MCF 10A (cell line): ENCODE results near the gene ZNF14. TPM values are rescaled to one million over a fixed set of nuclear protein-coding genes. Genes with fewer than 3 reads are reported as not detected.

ENCODE experiments used
- BruUV-seq: library from RNA; stranded (reverse); fragments of 400-500 nt; replicated peaks from 2 replicates; lab custom pipeline; 2021; lab: Mats Ljungman, UMichigan
- CTCF ChIA-PET: fragments of 300-600 bp; sonication (Branson Sonifier 250); formaldehyde crosslinking; extraction: SDS; loops from one replicate; lab custom pipeline; 2021; ENCODE audit warnings: antibody characterized with exemption, inconsistent platforms; lab: Yijun Ruan, JAX
- POLR2A ChIA-PET: fragments of 300-600, 350-650 bp; sonication (Branson Sonifier 250); formaldehyde crosslinking; extraction: SDS; loops from one replicate; lab custom pipeline; 2020; ENCODE audit warnings: antibody characterized with exemption, inconsistent platforms; lab: Yijun Ruan, JAX
- DNase-seq: peaks from one replicate; pipeline ENCODE4 v3.0.0-alpha.2; 2018; ENCODE audit not compliant: unreplicated experiment
- H3K27ac Mint-ChIP-seq: one replicate; pipeline ENCODE4 v1.8.0; 2022; ENCODE audit warnings: mild to moderate bottlenecking, low read depth, mixed read lengths; ENCODE audit not compliant: unreplicated experiment
- H3K27me3 Mint-ChIP-seq: one replicate; pipeline ENCODE4 v1.8.0; 2022; ENCODE audit warnings: mixed read lengths; ENCODE audit not compliant: insufficient read depth, unreplicated experiment
- H3K36me3 Mint-ChIP-seq: one replicate; pipeline ENCODE4 v1.8.0; 2022; ENCODE audit warnings: mild to moderate bottlenecking, moderate library complexity, mixed read lengths; ENCODE audit not compliant: insufficient read depth, unreplicated experiment
- H3K4me1 Mint-ChIP-seq: one replicate; pipeline ENCODE4 v1.8.0; 2022; ENCODE audit warnings: mixed read lengths; ENCODE audit not compliant: insufficient read depth, unreplicated experiment
- H3K4me3 Mint-ChIP-seq: one replicate; pipeline ENCODE4 v1.8.0; 2022; ENCODE audit warnings: mild to moderate bottlenecking, moderate library complexity, mixed read lengths; ENCODE audit not compliant: unreplicated experiment
- H3K9me3 Mint-ChIP-seq: one replicate; pipeline ENCODE4 v1.8.0; 2022; ENCODE audit warnings: mixed read lengths; ENCODE audit not compliant: unreplicated experiment
- intact Hi-C: fragments of 100-400 bp; cut with micrococcal nuclease; formaldehyde crosslinking; loops from 2 replicates; pipeline ENCODE4 v1.14.1; 2022
- total RNA-seq: library from RNA; stranded (reverse); gene quantifications from 2 replicates; pipeline ENCODE4 v1.2.3, GENCODE V29; 2022
- TF ChIP-seq, protein P1 (sequence below): fragments of 200-600 bp; IDR thresholded peaks from one replicate; pipeline ENCODE4 v1.8.0; 2022; ENCODE audit warnings: antibody characterized with exemption, mild to moderate bottlenecking; ENCODE audit not compliant: unreplicated experiment

ZNF14 gene
- total RNA-seq, 1 experiment from 2014 or later: 3.5 TPM

- peak; percentile 25 for DNase-seq
- ChIA-PET POLR2A (interaction anchor here (0.7 to 2.8 kb wide), 7 partner anchors 9 to 1479 kb away, joined by 3 to 17 read pairs (median 5); partner anchors contain the start of genes GMIP, LPAR2, ZNF14 and ZNF431), CTCF (interaction anchor here (0.6 to 2.0 kb wide), 10 partner anchors 12 to 548 kb away, joined by 3 to 19 read pairs (median 3); partner anchors contain the start of gene GMIP)
- H3K4me3 Mint-ChIP-seq: peak overlapping the region; percentile 79
- H3K9me3 Mint-ChIP-seq: no peaks in the 10 kb centered on the region
- no TSS peak for BruUV-seq
- intact Hi-C loops: loop anchor here (1.0 to 10.0 kb wide), 2 partner anchors 113 to 202 kb away; partner anchors contain the start of gene ZNF253
- H3K4me1 Mint-ChIP-seq: peaks cover 16% of the 10 kb centered on the region
- H3K27me3 Mint-ChIP-seq: no peaks in the 10 kb centered on the region
- H3K27ac Mint-ChIP-seq: peak overlapping the region; percentile 96
- peaks cover 46% of the 10 kb centered on the region for H3K36me3 Mint-ChIP-seq
- TF ChIP-seq, protein P1, sequence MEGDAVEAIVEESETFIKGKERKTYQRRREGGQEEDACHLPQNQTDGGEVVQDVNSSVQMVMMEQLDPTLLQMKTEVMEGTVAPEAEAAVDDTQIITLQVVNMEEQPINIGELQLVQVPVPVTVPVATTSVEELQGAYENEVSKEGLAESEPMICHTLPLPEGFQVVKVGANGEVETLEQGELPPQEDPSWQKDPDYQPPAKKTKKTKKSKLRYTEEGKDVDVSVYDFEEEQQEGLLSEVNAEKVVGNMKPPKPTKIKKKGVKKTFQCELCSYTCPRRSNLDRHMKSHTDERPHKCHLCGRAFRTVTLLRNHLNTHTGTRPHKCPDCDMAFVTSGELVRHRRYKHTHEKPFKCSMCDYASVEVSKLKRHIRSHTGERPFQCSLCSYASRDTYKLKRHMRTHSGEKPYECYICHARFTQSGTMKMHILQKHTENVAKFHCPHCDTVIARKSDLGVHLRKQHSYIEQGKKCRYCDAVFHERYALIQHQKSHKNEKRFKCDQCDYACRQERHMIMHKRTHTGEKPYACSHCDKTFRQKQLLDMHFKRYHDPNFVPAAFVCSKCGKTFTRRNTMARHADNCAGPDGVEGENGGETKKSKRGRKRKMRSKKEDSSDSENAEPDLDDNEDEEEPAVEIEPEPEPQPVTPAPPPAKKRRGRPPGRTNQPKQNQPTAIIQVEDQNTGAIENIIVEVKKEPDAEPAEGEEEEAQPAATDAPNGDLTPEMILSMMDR: no peak
Measured at GRCh38 chr19:19662871-19663255, 70.0 kb downstream of the ZNF14 start.

- H3K36me3 Mint-ChIP-seq: peaks cover 51% of the 10 kb centered on the region
- intact Hi-C loops: loop anchor here (10.0 kb wide), 1 partner anchor 202 kb away; the partner anchor contains the start of gene ZNF253
- no peak for DNase-seq
- BruUV-seq: TSS peak; percentile 62
- ChIA-PET CTCF (interaction anchor here (0.6 to 2.0 kb wide), 9 partner anchors 12 to 197 kb away, joined by 3 to 19 read pairs (median 3); partner anchors contain the start of genes GMIP and ZNF506), POLR2A (interaction anchor here (0.8 to 2.8 kb wide), 5 partner anchors 8 to 114 kb away, joined by 4 to 17 read pairs (median 5); partner anchors contain the start of genes GMIP, LPAR2 and ZNF14)
- H3K27ac Mint-ChIP-seq: peak overlapping the region; percentile 96
- peak overlapping the region; percentile 79 for H3K4me3 Mint-ChIP-seq
- no peaks in the 10 kb centered on the region for H3K9me3 Mint-ChIP-seq
- no peaks in the 10 kb centered on the region for H3K27me3 Mint-ChIP-seq
- H3K4me1 Mint-ChIP-seq: peaks cover 16% of the 10 kb centered on the region
- TF ChIP-seq, protein P1: no peak
Measured at GRCh38 chr19:19662344-19662743, 70.6 kb downstream of the ZNF14 start.

GRCh38 chr19:19661675-19662251, 71.1 kb downstream of the ZNF14 start:
- no peaks in the 10 kb centered on the region for H3K27me3 Mint-ChIP-seq
- peaks cover 16% of the 10 kb centered on the region for H3K4me1 Mint-ChIP-seq
- POLR2A ChIA-PET: interaction anchor here (0.8 to 2.8 kb wide), 4 partner anchors 8 to 114 kb away, joined by 4 to 17 read pairs (median 5); partner anchors contain the start of genes GMIP and ZNF14
- peaks cover 57% of the 10 kb centered on the region for H3K36me3 Mint-ChIP-seq
- no peak for DNase-seq
- peak overlapping the region; percentile 96 for H3K27ac Mint-ChIP-seq
- intact Hi-C loops: loop anchor here (10.0 kb wide), 1 partner anchor 203 kb away; the partner anchor contains the start of gene ZNF253
- no peaks in the 10 kb centered on the region for H3K9me3 Mint-ChIP-seq
- BruUV-seq: no TSS peak
- CTCF ChIA-PET: interaction anchor here (0.5 to 2.0 kb wide), 7 partner anchors 11 to 370 kb away, joined by 3 to 19 read pairs (median 3); partner anchors contain the start of genes GMIP and ZNF506
- peak overlapping the region; percentile 79 for H3K4me3 Mint-ChIP-seq
- TF ChIP-seq, protein P1: no peak

DNA sequence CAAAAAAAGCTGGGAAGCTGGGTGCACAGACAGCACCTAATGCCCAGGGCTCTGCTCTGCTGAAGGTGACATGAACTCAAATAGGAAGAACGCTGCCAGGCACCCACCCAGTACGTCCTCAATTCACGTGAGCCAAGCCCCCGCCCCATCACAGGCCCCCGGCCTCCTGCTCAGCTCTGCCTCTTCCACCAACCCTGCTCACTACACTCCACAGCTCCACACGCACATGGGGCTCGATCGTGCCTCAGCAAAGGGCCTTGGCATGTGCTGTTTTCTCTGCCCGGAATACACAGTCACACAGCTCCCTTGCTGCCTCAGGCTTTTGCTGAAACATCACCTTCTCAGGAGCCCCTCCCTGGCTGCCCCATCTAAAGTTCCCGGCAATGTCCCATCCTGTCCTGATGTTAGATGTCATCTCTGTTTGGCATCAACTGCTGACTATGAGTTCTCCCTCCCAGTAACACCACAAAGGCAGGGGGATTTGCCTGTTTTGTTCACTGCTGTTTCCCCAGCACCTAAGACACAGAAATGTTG, 71.7 kb downstream of the ZNF14 start:
- no peaks in the 10 kb centered on the region for H3K27me3 Mint-ChIP-seq
- H3K4me3 Mint-ChIP-seq: peak overlapping the region; percentile 79
- peaks cover 16% of the 10 kb centered on the region for H3K4me1 Mint-ChIP-seq
- DNase-seq: no peak
- TF ChIP-seq, protein P1: no peak
- ChIA-PET POLR2A (interaction anchor here (1.3 kb wide), 1 partner anchor 115 kb away, joined by 5 read pairs; no protein-coding TSS in a partner anchor), CTCF (interaction anchor here (0.5 to 2.1 kb wide), 5 partner anchors 16 to 369 kb away, joined by 3 to 19 read pairs (median 3); partner anchors contain the start of gene GMIP)
- BruUV-seq: no TSS peak
- peaks cover 60% of the 10 kb centered on the region for H3K36me3 Mint-ChIP-seq
- H3K27ac Mint-ChIP-seq: peak overlapping the region; percentile 53
- intact Hi-C loops: loop anchor here (10.0 kb wide), 1 partner anchor 204 kb away; the partner anchor contains the start of gene ZNF253
- no peaks in the 10 kb centered on the region for H3K9me3 Mint-ChIP-seq
